H1 (cell line): ENCODE results near the gene SIPA1L3. TPM values are rescaled to one million over a fixed set of nuclear protein-coding genes. Genes with fewer than 3 reads are reported as not detected.

Experiments used
- ATF2 ChIP-seq: IDR thresholded peaks from 2 replicates; pipeline ENCODE4 v1.6.1; 2012; ENCODE audit warnings: low read length, inconsistent platforms
- ATF3 ChIP-seq: IDR thresholded peaks from 2 replicates; pipeline ENCODE4 v1.6.1; 2011; ENCODE audit warnings: low read depth, mild to moderate bottlenecking, low read length; ENCODE audit not compliant: insufficient read depth
- CHD1 ChIP-seq: IDR thresholded peaks from 2 replicates; pipeline ENCODE4 v1.6.1; 2012; ENCODE audit warnings: low read depth, low read length, improper control_type of control experiment
- KDM1A ChIP-seq: fragments of 200-600, 300-600 bp; sonication (generic); IDR thresholded peaks from 2 replicates; pipeline ENCODE4 v1.7.1; 2016; ENCODE audit warnings: mild to moderate bottlenecking, low read length, borderline replicate concordance
- NRF1 ChIP-seq: IDR thresholded peaks from 2 replicates; pipeline ENCODE4 v1.6.1; 2011; ENCODE audit warnings: mild to moderate bottlenecking, low read depth, low read length, improper control_type of control experiment
- polyA plus RNA-seq, 7 experiments: library from polyadenylated mRNA; depleted of rRNA in 3 of 7; stranded (reverse) in 5 of 7; unstranded in 2 of 7; fragments of >200 nt in 5 of 7; fragments of 200-250 nt in 2 of 7; gene quantifications; 1 replicate in 5 of 7; 2 replicates in 1 of 7; 4 replicates in 1 of 7; pipeline versions ENCODE4 v1.2.1 to v1.2.3, GENCODE V29; 2011 to 2013; ENCODE audit warnings: missing spikeins in 2 of 7, mixed read lengths in 2 of 7
- total RNA-seq: library from RNA; stranded (reverse); fragmentation: NEBNext Ultra II Directional; extraction: Animal tissue kit (Norgen Biotek cat#: 25700); gene quantifications from 2 replicates; pipeline ENCODE4 v1.2.1, GENCODE V29; 2021
- TF ChIP-seq, protein P1 (sequence below): fragments of 300-600 bp; sonication (generic); IDR thresholded peaks from 2 replicates; pipeline ENCODE4 v1.7.1; 2012; ENCODE audit warnings: low read length, moderate library complexity, mild to moderate bottlenecking, inconsistent platforms; ENCODE audit not compliant: insufficient replicate concordance

Gene SIPA1L3
- total and polyA plus RNA-seq, 2 of the 8 experiments (the other 6 are each of a cell fraction or from before 2014, with no cell fraction given): 15.0 to 54.9 TPM

GRCh38 chr19:37955986-37956385 lies 49.0 kb downstream of the SIPA1L3 start (continued):
- TF ChIP-seq, protein P1, sequence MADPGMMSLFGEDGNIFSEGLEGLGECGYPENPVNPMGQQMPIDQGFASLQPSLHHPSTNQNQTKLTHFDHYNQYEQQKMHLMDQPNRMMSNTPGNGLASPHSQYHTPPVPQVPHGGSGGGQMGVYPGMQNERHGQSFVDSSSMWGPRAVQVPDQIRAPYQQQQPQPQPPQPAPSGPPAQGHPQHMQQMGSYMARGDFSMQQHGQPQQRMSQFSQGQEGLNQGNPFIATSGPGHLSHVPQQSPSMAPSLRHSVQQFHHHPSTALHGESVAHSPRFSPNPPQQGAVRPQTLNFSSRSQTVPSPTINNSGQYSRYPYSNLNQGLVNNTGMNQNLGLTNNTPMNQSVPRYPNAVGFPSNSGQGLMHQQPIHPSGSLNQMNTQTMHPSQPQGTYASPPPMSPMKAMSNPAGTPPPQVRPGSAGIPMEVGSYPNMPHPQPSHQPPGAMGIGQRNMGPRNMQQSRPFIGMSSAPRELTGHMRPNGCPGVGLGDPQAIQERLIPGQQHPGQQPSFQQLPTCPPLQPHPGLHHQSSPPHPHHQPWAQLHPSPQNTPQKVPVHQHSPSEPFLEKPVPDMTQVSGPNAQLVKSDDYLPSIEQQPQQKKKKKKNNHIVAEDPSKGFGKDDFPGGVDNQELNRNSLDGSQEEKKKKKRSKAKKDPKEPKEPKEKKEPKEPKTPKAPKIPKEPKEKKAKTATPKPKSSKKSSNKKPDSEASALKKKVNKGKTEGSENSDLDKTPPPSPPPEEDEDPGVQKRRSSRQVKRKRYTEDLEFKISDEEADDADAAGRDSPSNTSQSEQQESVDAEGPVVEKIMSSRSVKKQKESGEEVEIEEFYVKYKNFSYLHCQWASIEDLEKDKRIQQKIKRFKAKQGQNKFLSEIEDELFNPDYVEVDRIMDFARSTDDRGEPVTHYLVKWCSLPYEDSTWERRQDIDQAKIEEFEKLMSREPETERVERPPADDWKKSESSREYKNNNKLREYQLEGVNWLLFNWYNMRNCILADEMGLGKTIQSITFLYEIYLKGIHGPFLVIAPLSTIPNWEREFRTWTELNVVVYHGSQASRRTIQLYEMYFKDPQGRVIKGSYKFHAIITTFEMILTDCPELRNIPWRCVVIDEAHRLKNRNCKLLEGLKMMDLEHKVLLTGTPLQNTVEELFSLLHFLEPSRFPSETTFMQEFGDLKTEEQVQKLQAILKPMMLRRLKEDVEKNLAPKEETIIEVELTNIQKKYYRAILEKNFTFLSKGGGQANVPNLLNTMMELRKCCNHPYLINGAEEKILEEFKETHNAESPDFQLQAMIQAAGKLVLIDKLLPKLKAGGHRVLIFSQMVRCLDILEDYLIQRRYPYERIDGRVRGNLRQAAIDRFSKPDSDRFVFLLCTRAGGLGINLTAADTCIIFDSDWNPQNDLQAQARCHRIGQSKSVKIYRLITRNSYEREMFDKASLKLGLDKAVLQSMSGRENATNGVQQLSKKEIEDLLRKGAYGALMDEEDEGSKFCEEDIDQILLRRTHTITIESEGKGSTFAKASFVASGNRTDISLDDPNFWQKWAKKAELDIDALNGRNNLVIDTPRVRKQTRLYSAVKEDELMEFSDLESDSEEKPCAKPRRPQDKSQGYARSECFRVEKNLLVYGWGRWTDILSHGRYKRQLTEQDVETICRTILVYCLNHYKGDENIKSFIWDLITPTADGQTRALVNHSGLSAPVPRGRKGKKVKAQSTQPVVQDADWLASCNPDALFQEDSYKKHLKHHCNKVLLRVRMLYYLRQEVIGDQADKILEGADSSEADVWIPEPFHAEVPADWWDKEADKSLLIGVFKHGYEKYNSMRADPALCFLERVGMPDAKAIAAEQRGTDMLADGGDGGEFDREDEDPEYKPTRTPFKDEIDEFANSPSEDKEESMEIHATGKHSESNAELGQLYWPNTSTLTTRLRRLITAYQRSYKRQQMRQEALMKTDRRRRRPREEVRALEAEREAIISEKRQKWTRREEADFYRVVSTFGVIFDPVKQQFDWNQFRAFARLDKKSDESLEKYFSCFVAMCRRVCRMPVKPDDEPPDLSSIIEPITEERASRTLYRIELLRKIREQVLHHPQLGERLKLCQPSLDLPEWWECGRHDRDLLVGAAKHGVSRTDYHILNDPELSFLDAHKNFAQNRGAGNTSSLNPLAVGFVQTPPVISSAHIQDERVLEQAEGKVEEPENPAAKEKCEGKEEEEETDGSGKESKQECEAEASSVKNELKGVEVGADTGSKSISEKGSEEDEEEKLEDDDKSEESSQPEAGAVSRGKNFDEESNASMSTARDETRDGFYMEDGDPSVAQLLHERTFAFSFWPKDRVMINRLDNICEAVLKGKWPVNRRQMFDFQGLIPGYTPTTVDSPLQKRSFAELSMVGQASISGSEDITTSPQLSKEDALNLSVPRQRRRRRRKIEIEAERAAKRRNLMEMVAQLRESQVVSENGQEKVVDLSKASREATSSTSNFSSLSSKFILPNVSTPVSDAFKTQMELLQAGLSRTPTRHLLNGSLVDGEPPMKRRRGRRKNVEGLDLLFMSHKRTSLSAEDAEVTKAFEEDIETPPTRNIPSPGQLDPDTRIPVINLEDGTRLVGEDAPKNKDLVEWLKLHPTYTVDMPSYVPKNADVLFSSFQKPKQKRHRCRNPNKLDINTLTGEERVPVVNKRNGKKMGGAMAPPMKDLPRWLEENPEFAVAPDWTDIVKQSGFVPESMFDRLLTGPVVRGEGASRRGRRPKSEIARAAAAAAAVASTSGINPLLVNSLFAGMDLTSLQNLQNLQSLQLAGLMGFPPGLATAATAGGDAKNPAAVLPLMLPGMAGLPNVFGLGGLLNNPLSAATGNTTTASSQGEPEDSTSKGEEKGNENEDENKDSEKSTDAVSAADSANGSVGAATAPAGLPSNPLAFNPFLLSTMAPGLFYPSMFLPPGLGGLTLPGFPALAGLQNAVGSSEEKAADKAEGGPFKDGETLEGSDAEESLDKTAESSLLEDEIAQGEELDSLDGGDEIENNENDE: no peak
- no peak for TF ChIP-seq NRF1
- TF ChIP-seq ATF3: no peak
- TF ChIP-seq KDM1A: no peak
- no peak for TF ChIP-seq CHD1
- TF ChIP-seq ATF2: no peak
